ENCODE data around the gene SPINT3.
"Not testable (repeated sequence)": the region's sequence is repeated elsewhere in the genome, so short reads cannot be mapped to it uniquely, and the experiment has no call there.

The SPINT3 gene

DNA sequence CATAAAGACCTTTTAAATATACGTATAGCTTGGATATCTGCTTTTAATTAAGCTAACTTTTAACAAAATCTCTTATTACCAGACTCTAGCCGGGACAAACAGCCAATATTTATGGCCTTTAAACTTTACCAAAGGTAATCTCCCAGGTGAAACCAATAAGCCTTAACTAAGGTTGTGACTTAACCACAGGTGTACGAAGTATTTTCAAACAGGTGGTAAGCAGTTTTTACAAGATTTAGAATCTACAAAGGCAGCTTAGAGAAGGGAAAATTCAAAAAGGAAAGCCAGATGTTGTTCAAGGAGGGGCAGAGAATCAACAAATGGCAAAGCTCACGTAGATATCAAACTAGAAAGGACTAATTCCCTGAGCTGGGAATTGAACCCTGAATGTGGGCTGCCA is 30.0 kb downstream of the SPINT3 start:
- H3K4me2 ChIP-seq (ENCODE audit: low read length, poor library complexity, severe bottlenecking): no peak overlapping the region
- no peak overlapping the region for H4K8ac ChIP-seq (ENCODE audit: low read length)
- no peak overlapping the region for H3K23ac ChIP-seq (ENCODE audit: low read length in 2 of 2)
- no peak overlapping the region for H3K4me3 ChIP-seq (ENCODE audit: insufficient read depth in 1 of 2, low read depth in 1 of 2, low read length in 2 of 2)
- H3K27ac ChIP-seq (ENCODE audit: low read length, poor library complexity, severe bottlenecking): no peak overlapping the region
- no peak overlapping the region for H3K4ac ChIP-seq (ENCODE audit: low read depth in 1 of 2, low read length in 2 of 2)
- H2AFZ ChIP-seq (ENCODE audit: low read depth, low read length): no peak overlapping the region
- WGBS: 81% methylated on average over 4 of the region's 4 CpGs
- no peak overlapping the region for H2BK12ac ChIP-seq (ENCODE audit: low read length in 2 of 2)
- no peak overlapping the region for H3K18ac ChIP-seq (ENCODE audit: low read depth in 1 of 2, low read length in 2 of 2)
- H3K36me3 ChIP-seq (ENCODE audit: control insufficient read depth in 1 of 2, insufficient read depth in 2 of 2, low read depth in 1 of 2, low read length in 2 of 2): no peaks in the 10 kb centered on the region
- H3K9me3 ChIP-seq (ENCODE audit: control insufficient read depth, low read length): no peaks in the 10 kb centered on the region
- H2BK15ac ChIP-seq (ENCODE audit: low read depth, poor library complexity, severe bottlenecking): no peak overlapping the region
- H3K4me1 ChIP-seq (ENCODE audit: control insufficient read depth, insufficient read depth, low read depth, low read length): no peaks in the 10 kb centered on the region
- H4K91ac ChIP-seq (ENCODE audit: low read length): no peak overlapping the region
- no peak overlapping the region for H2BK5ac ChIP-seq (ENCODE audit: low read depth, low read length, poor library complexity, severe bottlenecking)
- H3K27me3 ChIP-seq (ENCODE audit: control insufficient read depth in 1 of 2, insufficient read depth in 1 of 2, low read length in 2 of 2): peaks cover 31 to 50% of the 10 kb centered on the region in 2 experiments
- no peak overlapping the region for H2AK5ac ChIP-seq (ENCODE audit: low read length, severe bottlenecking)
- no peak for DNase-seq
- H3K79me1 ChIP-seq (replicated peaks; ENCODE audit: low read length, poor library complexity, severe bottlenecking): no peaks in the 10 kb centered on the region
- no peak overlapping the region for H2BK120ac ChIP-seq (ENCODE audit: low read depth, low read length)
- H3K9ac ChIP-seq (ENCODE audit: low read length): no peak overlapping the region
- H3K14ac ChIP-seq (ENCODE audit: low read length in 2 of 2): no peak overlapping the region

DNA sequence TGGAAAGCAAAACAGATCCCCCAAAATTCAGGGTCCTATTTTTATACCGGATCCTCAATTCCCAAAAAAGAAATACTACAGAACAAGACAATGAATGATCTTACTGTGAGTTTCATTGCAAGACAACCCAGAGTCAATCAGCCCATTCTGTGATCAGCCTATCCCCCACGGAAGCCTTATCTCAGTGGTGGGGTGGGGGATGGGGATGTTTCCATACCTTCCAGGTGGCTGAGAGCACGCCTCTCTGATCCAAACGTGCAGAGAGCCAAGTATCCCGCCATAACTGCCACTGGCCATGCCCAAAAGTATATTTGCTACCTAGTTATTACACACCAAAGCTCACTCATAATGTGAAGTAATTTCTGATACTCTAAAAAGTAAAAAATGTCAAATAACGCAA is 30.7 kb downstream of the SPINT3 start:
- Histone ChIP-seq H2BK12ac (ENCODE audit: low read length in 2 of 2) (no peak overlapping the region), H4K8ac (ENCODE audit: low read length) (no peak overlapping the region), H3K4ac (ENCODE audit: low read depth in 1 of 2, low read length in 2 of 2) (no peak overlapping the region), H3K4me2 (ENCODE audit: low read length, poor library complexity, severe bottlenecking) (no peak overlapping the region), H2BK15ac (ENCODE audit: low read depth, poor library complexity, severe bottlenecking) (no peak overlapping the region), H2BK120ac (ENCODE audit: low read depth, low read length) (no peak overlapping the region), H4K91ac (ENCODE audit: low read length) (no peak overlapping the region), H3K79me1 (replicated peaks; ENCODE audit: low read length, poor library complexity, severe bottlenecking) (no peaks in the 10 kb centered on the region), H3K36me3 (ENCODE audit: control insufficient read depth in 1 of 2, insufficient read depth in 2 of 2, low read depth in 1 of 2, low read length in 2 of 2) (no peaks in the 10 kb centered on the region), H3K14ac (ENCODE audit: low read length in 2 of 2) (no peak overlapping the region), H3K4me1 (ENCODE audit: control insufficient read depth, insufficient read depth, low read depth, low read length) (no peaks in the 10 kb centered on the region), H3K4me3 (ENCODE audit: insufficient read depth in 1 of 2, low read depth in 1 of 2, low read length in 2 of 2) (no peak overlapping the region), H3K18ac (ENCODE audit: low read depth in 1 of 2, low read length in 2 of 2) (no peak overlapping the region), H2BK5ac (ENCODE audit: low read depth, low read length, poor library complexity, severe bottlenecking) (no peak overlapping the region), H2AFZ (ENCODE audit: low read depth, low read length) (no peak overlapping the region), H2AK5ac (ENCODE audit: low read length, severe bottlenecking) (no peak overlapping the region), H3K27ac (ENCODE audit: low read length, poor library complexity, severe bottlenecking) (no peak overlapping the region), H3K23ac (ENCODE audit: low read length in 2 of 2) (no peak overlapping the region), H3K9ac (ENCODE audit: low read length) (no peak overlapping the region), H3K9me3 (ENCODE audit: control insufficient read depth, low read length) (no peaks in the 10 kb centered on the region), H3K27me3 (ENCODE audit: control insufficient read depth in 1 of 2, insufficient read depth in 1 of 2, low read length in 2 of 2) (peaks cover 29 to 54% of the 10 kb centered on the region in 2 experiments)
- WGBS: 52% methylated on average over 5 of the region's 6 CpGs
- DNase-seq: no peak

DNA sequence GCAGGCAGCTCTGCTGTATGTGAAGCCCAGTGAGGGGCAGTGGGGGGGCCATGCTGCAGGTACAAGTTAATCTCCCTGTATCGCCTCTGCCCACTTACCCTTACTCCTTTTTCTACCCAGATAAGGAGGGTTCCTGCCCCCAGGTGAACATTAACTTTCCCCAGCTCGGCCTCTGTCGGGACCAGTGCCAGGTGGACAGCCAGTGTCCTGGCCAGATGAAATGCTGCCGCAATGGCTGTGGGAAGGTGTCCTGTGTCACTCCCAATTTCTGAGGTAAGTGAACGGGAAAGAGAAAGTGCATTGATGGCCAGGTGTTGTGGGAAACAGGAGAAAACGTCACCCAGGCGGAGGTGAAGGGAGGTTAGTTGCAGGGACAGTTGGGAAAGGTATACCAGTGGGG is 35.6 kb downstream of the SPINT3 start:
- Histone ChIP-seq H4K91ac (ENCODE audit: low read length) (no peak overlapping the region), H3K4ac (ENCODE audit: low read depth in 1 of 2, low read length in 2 of 2) (no peak overlapping the region), H3K9ac (ENCODE audit: low read length) (no peak overlapping the region), H2BK5ac (ENCODE audit: low read depth, low read length, poor library complexity, severe bottlenecking) (no peak overlapping the region), H3K36me3 (ENCODE audit: control insufficient read depth in 1 of 2, insufficient read depth in 2 of 2, low read depth in 1 of 2, low read length in 2 of 2) (no peaks in the 10 kb centered on the region), H4K8ac (ENCODE audit: low read length) (no peak overlapping the region), H3K18ac (ENCODE audit: low read depth in 1 of 2, low read length in 2 of 2) (no peak overlapping the region), H3K23ac (ENCODE audit: low read length in 2 of 2) (no peak overlapping the region), H3K9me3 (ENCODE audit: control insufficient read depth, low read length) (no peaks in the 10 kb centered on the region), H3K79me1 (replicated peaks; ENCODE audit: low read length, poor library complexity, severe bottlenecking) (no peaks in the 10 kb centered on the region), H3K27ac (ENCODE audit: low read length, poor library complexity, severe bottlenecking) (no peak overlapping the region), H2BK120ac (ENCODE audit: low read depth, low read length) (no peak overlapping the region), H2AK5ac (ENCODE audit: low read length, severe bottlenecking) (no peak overlapping the region), H2BK15ac (ENCODE audit: low read depth, poor library complexity, severe bottlenecking) (no peak overlapping the region), H3K4me1 (ENCODE audit: control insufficient read depth, insufficient read depth, low read depth, low read length) (no peaks in the 10 kb centered on the region), H3K4me2 (ENCODE audit: low read length, poor library complexity, severe bottlenecking) (no peak overlapping the region), H3K27me3 (ENCODE audit: control insufficient read depth in 1 of 2, insufficient read depth in 1 of 2, low read length in 2 of 2) (peaks cover 15 to 50% of the 10 kb centered on the region in 2 experiments), H3K4me3 (ENCODE audit: insufficient read depth in 1 of 2, low read depth in 1 of 2, low read length in 2 of 2) (no peak overlapping the region), H2BK12ac (ENCODE audit: low read length in 2 of 2) (no peak overlapping the region), H2AFZ (ENCODE audit: low read depth, low read length) (no peak overlapping the region), H3K14ac (ENCODE audit: low read length in 2 of 2) (no peak overlapping the region)
- DNase-seq: no peak
- WGBS: 90% methylated on average over 7 of the region's 7 CpGs

DNA sequence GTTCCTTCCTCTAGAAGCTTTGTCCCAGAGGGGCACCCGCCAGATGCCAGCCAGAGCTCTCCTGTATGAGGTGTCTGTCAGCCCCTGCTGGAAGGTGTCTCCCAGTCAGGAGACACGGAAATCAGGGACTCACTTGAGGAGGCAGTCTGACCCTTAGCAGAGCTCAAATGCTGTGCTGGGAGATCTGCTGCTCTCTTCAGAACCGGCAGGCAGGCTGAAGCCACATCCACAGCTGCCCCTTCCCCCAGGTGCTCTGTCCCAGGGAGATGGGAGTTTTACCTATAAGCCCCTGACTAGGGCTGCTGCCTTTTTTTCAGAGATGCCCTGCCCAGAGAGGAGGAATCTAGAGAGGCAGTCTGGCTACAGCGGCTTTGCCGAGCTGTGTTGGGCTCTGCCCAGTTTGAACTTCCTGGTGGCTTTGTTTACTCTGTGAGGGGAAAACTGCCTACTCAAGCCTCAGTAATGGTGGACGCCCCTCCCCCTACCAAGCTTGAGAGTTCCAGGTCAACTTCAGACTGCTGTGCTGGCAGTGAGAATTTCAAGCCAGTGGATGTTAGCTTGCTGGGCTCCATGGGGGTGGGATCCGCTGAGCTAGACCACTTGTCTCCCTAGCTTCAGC is 37.8 kb downstream of the SPINT3 start:
- 86% methylated on average over 7 of the region's 7 CpGs for WGBS
- not testable (repeated sequence) for H2AK5ac ChIP-seq (ENCODE audit: low read length, severe bottlenecking); H4K8ac ChIP-seq (ENCODE audit: low read length); H3K79me1 ChIP-seq (replicated peaks; ENCODE audit: low read length, poor library complexity, severe bottlenecking); H2AFZ ChIP-seq (ENCODE audit: low read depth, low read length); H2BK12ac ChIP-seq (ENCODE audit: low read length in 2 of 2); DNase-seq; H3K4me2 ChIP-seq (ENCODE audit: low read length, poor library complexity, severe bottlenecking); H3K9ac ChIP-seq (ENCODE audit: low read length); H2BK5ac ChIP-seq (ENCODE audit: low read depth, low read length, poor library complexity, severe bottlenecking); H2BK15ac ChIP-seq (ENCODE audit: low read depth, poor library complexity, severe bottlenecking); H4K91ac ChIP-seq (ENCODE audit: low read length); H3K4ac ChIP-seq (ENCODE audit: low read depth in 1 of 2, low read length in 2 of 2); H3K18ac ChIP-seq (ENCODE audit: low read depth in 1 of 2, low read length in 2 of 2); H3K4me1 ChIP-seq (ENCODE audit: control insufficient read depth, insufficient read depth, low read depth, low read length); H2BK120ac ChIP-seq (ENCODE audit: low read depth, low read length); H3K9me3 ChIP-seq (ENCODE audit: control insufficient read depth, low read length); H3K23ac ChIP-seq (ENCODE audit: low read length in 2 of 2); H3K14ac ChIP-seq (ENCODE audit: low read length in 2 of 2); H3K36me3 ChIP-seq (ENCODE audit: control insufficient read depth in 1 of 2, insufficient read depth in 2 of 2, low read depth in 1 of 2, low read length in 2 of 2); H3K4me3 ChIP-seq (ENCODE audit: insufficient read depth in 1 of 2, low read depth in 1 of 2, low read length in 2 of 2); H3K27ac ChIP-seq (ENCODE audit: low read length, poor library complexity, severe bottlenecking)
- peaks cover 11 to 40% of the 10 kb centered on the region in 2 experiments for H3K27me3 ChIP-seq (ENCODE audit: control insufficient read depth in 1 of 2, insufficient read depth in 1 of 2, low read length in 2 of 2)
